ENCODE data around the gene EXOC3L2. TPM values are rescaled to one million over a fixed set of nuclear protein-coding genes. Genes with fewer than 3 reads are reported as not detected.
A peak's percentile ranks its signal among the peaks of the same experiment; 100 is the strongest.

Gene EXOC3L2
- total and polyA plus RNA-seq, 10 of the 15 experiments (the other 5 are each of a cell fraction or from before 2014, with no cell fraction given), result not detected

GRCh38 chr19:45256836-45257235 is 11.6 kb upstream of the EXOC3L2 start (continued):
- TF ChIP-seq ATF3 (IDR thresholded peaks at IDR 0.05; ENCODE audit: borderline replicate concordance, extremely low read depth, low read depth, low read length) (no peak), RCOR1 (conservative IDR thresholded peaks at IDR 0.05; ENCODE audit: low read depth, low read length) (no peak)

- Histone ChIP-seq H2AFZ (ENCODE audit: control insufficient read depth, low read depth, low read length) (no peak overlapping the region), H3K4me2 (ENCODE audit: control insufficient read depth, insufficient read depth) (no peak overlapping the region), H3K27ac (ENCODE audit: control insufficient read depth, insufficient read depth) (no peak overlapping the region), H3K27me3 (replicated peaks in 1 of 2; ENCODE audit: control insufficient read depth in 2 of 2, insufficient read depth in 2 of 2, low read length in 1 of 2) (no peaks in the 10 kb centered on the region), H4K20me1 (ENCODE audit: control insufficient read depth, insufficient read depth) (no peaks in the 10 kb centered on the region), H3K36me3 (ENCODE audit: control insufficient read depth in 2 of 2, insufficient read depth in 2 of 2, low read length in 1 of 2) (peaks cover 0 to 4% of the 10 kb centered on the region in 2 experiments; a peak in 1 of 4 replicates), H3K79me2 (ENCODE audit: control insufficient read depth, insufficient read depth, low read length) (peaks cover 24% of the 10 kb centered on the region), H3K9me3 (replicated peaks; ENCODE audit: control insufficient read depth, insufficient read depth, low read length) (no peaks in the 10 kb centered on the region), H3K4me3 (no peak overlapping the region), H3K9ac (ENCODE audit: control insufficient read depth, insufficient read depth, low read length) (no peak overlapping the region), H3K4me1 (ENCODE audit: control insufficient read depth, insufficient read depth, low read length) (peaks cover 11% of the 10 kb centered on the region)
- TSS peak; percentile 68 for BruUV-seq (replicated peaks)
- ATAC-seq (no peak), FAIRE-seq (no peak), DNase-seq (ENCODE audit: low read depth, low spot score) (no peak)
- WGBS (ENCODE audit: insufficient coverage, insufficient replicate concordance, low lambda C conversion rate, missing lambda C conversion rate), result 84% methylated on average over 9 of the region's 9 CpGs
- RAD21 ChIA-PET (ENCODE audit: unreplicated experiment), result no interaction called here
- in situ Hi-C loops (cut with MboI) (no loop called here), intact Hi-C loops (cut with micrococcal nuclease; ENCODE audit: unreplicated experiment) (no loop called here)
- TF ChIP-seq EED (IDR thresholded peaks at IDR 0.05; ENCODE audit: low read depth), result no peak
- TF ChIP-seq ZNF622 (IDR thresholded peaks at IDR 0.05), result no peak
- POLR2A ChIA-PET, result no interaction called here
- SMC1A ChIA-PET (ENCODE audit: uncharacterized antibody, unreplicated experiment), result no interaction called here
- CTCF ChIA-PET, result no interaction called here
Measured at GRCh38 chr19:45255611-45256157, 10.5 kb upstream of the EXOC3L2 start.

DNA sequence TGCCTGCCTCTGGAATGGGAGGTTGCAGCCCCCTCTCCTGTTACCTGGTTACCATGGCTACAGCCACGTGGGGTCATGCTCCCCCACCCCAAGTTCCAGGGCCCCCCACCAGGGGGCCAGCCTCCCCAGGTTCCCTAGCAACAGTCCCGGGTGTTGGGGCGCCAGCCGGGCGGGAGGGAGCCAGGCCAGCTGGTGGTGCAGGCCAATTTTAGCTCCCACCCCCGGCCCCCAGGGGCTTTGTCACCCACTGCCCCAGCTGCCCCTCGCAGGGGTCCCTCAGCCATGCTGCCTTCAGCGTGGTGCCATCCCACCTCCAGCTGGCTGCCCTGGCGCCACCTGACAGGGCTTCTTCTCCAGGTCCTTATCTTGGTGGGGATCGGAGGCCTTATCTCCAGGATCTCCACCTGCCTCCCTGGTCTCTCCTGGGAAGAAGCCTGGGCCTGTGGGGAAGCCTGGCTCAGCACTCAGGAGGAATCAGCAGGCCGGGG is 8.9 kb upstream of the EXOC3L2 start:
- Histone ChIP-seq H3K9me3 (replicated peaks; ENCODE audit: control insufficient read depth, insufficient read depth, low read length) (no peaks in the 10 kb centered on the region), H3K4me1 (ENCODE audit: control insufficient read depth, insufficient read depth, low read length) (peaks cover 12% of the 10 kb centered on the region), H3K4me3 (peak overlapping the region; percentile 98; the same call in 1 of the 2 replicates), H3K27me3 (replicated peaks in 1 of 2; ENCODE audit: control insufficient read depth in 2 of 2, insufficient read depth in 2 of 2, low read length in 1 of 2) (no peaks in the 10 kb centered on the region), H3K36me3 (ENCODE audit: control insufficient read depth in 2 of 2, insufficient read depth in 2 of 2, low read length in 1 of 2) (peaks cover 0 to 4% of the 10 kb centered on the region in 2 experiments; a peak in 1 of 4 replicates), H3K4me2 (ENCODE audit: control insufficient read depth, insufficient read depth) (peak overlapping the region; percentile 81), H2AFZ (ENCODE audit: control insufficient read depth, low read depth, low read length) (no peak overlapping the region), H4K20me1 (ENCODE audit: control insufficient read depth, insufficient read depth) (no peaks in the 10 kb centered on the region), H3K27ac (ENCODE audit: control insufficient read depth, insufficient read depth) (no peak overlapping the region), H3K79me2 (ENCODE audit: control insufficient read depth, insufficient read depth, low read length) (peaks cover 24% of the 10 kb centered on the region), H3K9ac (ENCODE audit: control insufficient read depth, insufficient read depth, low read length) (no peak overlapping the region)
- FAIRE-seq (no peak), ATAC-seq (no peak), DNase-seq (ENCODE audit: low read depth, low spot score) (no peak)
- intact Hi-C loops (cut with micrococcal nuclease; ENCODE audit: unreplicated experiment), result loop anchor here (5.0 kb wide), 1 partner anchor 83 kb away; no protein-coding TSS in a partner anchor
- CTCF ChIA-PET, result interaction anchor here (1.2 to 1.4 kb wide), 4 partner anchors 34 to 85 kb away, joined by 3 to 6 read pairs (median 4); no protein-coding TSS in a partner anchor
- POLR2A ChIA-PET, result no interaction called here
- SMC1A ChIA-PET (ENCODE audit: uncharacterized antibody, unreplicated experiment), result no interaction called here
- WGBS (ENCODE audit: insufficient coverage, insufficient replicate concordance, low lambda C conversion rate, missing lambda C conversion rate), result 72% methylated on average over 11 of the region's 11 CpGs
- RAD21 ChIA-PET (ENCODE audit: unreplicated experiment), result no interaction called here
- no TSS peak for BruUV-seq (replicated peaks)
- in situ Hi-C loops (cut with MboI), result no loop called here
- TF ChIP-seq RAD51 (IDR thresholded peaks at IDR 0.05) (no peak), RELB (IDR thresholded peaks at IDR 0.05; ENCODE audit: low read depth) (no peak), TCF3 (IDR thresholded peaks at IDR 0.05; ENCODE audit: borderline replicate concordance, insufficient read depth, low read depth, low read length) (0 out of 2 replicates have a peak, but pooled peaks have one; percentile 23), NRF1 (conservative IDR thresholded peaks at IDR 0.05; ENCODE audit: low read depth, low read length) (no peak), HDGF (IDR thresholded peaks at IDR 0.05) (no peak)
- TF ChIP-seq, protein P1, sequence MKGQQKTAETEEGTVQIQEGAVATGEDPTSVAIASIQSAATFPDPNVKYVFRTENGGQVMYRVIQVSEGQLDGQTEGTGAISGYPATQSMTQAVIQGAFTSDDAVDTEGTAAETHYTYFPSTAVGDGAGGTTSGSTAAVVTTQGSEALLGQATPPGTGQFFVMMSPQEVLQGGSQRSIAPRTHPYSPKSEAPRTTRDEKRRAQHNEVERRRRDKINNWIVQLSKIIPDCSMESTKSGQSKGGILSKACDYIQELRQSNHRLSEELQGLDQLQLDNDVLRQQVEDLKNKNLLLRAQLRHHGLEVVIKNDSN (IDR thresholded peaks at IDR 0.05; ENCODE audit: borderline replicate concordance, extremely low read length, insufficient read depth, low read depth, low read length), result peak; percentile 65
- TF ChIP-seq, protein P2, sequence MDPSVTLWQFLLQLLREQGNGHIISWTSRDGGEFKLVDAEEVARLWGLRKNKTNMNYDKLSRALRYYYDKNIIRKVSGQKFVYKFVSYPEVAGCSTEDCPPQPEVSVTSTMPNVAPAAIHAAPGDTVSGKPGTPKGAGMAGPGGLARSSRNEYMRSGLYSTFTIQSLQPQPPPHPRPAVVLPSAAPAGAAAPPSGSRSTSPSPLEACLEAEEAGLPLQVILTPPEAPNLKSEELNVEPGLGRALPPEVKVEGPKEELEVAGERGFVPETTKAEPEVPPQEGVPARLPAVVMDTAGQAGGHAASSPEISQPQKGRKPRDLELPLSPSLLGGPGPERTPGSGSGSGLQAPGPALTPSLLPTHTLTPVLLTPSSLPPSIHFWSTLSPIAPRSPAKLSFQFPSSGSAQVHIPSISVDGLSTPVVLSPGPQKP (IDR thresholded peaks at IDR 0.05; ENCODE audit: low read depth, low read length), result no peak

Data from GM12878 (cell line).